ENCODE data around the gene RER1. TPM values are rescaled to one million over a fixed set of nuclear protein-coding genes. Genes with fewer than 3 reads are reported as not detected.
A peak's percentile ranks its signal among the peaks of the same experiment; 100 is the strongest.

RER1 gene
- polyA plus RNA-seq, 3 donors, result 54.8 to 89.2 (median 59.0) TPM

DNA sequence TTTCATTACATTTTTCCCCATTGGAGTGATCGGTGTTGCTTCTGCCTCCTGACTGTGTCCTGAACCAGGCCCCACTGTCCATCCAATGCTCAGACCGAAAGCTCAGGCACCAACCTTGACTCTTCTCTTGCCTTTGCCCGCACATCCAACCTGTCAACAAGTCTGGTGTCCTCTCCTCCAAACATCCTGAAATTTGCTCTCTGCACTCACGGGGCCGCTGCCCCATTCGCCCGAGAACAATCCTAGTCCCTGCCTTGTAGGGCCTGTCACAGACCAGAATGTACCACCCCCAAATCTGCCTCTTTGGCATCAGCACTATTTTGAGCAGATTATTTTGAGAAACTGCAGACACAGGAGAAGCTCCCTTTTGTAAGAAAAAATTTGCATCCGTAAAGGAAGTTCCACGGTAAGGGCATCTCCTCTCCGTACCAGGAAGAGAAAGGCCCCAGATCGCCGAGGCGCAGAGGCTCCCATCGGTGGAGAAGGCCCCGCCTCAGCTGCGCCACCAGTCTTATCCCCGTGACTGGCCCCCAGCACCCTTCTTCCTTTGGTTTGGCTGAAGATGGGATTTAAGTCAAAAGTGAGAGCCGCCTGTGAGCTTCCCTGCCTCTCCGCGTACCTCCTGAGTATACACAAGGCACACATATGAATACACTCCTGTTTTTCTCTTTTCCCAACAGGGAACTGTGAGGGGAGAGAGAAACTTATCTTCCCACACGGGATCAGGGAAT, 7.3 kb upstream of the RER1 start:
- WGBS, 3 donors, result 89 to 94% (median 93%) methylated on average over 20 to 21 of the region's 21 CpGs
- H3K27ac ChIP-seq (ENCODE audit: low read depth, low read length), result no peak overlapping the region

DNA sequence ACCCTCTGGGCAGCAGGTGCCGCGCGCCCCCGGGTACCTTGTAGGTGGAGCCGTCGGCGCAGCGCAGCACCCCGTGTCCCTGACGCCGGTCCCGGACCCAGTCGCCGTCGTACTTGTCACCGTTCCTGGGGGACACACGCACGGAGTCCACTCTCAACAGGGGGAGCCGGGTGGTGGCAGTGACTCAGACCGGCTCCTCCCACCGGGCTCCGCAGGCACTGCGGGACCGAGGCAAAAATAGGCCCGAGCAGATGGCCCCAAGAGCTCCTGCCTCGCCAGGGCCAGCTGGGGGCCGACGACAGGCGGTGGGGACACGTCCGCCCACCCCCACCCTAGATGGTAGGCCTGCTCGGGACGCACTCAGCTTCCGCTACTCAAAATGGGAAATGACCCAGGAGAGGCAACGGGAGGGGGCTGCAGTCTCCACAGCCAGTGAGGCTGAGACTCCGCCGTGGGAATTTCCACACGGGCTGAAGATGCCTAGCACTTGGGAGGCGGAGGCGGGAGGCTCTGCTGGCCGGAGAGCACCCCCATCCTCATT, 6.6 kb upstream of the RER1 start:
- WGBS, 3 donors, result 75 to 89% (median 79%) methylated on average over 40 to 41 of the region's 41 CpGs
- H3K27ac ChIP-seq (ENCODE audit: low read depth, low read length), result no peak overlapping the region

DNA sequence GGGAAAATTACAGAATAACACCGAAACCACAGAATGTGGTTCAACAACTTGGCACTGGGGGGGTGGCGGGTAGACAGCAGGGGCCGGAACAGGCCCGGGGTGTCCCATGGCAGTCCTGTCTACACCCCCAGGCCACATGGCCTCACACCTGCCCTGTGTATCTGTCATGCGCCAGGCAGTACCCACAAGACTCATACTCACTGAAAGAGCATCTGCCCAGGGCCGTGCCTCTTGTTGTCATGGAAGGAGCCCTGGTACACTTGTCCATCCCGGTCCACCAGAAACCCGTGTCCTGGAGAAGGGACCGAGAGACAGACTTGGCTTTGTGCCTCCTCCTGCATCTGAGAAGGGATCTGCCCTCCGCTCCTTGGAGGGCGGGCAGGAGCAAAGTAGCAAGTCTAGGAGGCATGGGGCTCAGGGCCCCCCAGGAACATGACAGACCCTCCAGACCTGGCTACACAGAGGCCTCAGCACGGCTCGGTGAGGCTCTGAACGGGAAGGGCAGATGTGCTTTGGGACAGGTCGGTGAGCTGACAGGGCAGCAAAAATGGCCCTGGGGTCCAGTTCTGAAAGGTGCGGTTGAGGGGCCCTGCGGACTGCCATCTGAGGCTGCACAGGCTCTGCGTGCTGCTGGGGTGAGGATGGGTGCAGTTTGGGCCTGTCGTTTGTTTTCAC, 5.9 kb upstream of the RER1 start:
- H3K27ac ChIP-seq (ENCODE audit: low read depth, low read length), result no peak overlapping the region

DNA sequence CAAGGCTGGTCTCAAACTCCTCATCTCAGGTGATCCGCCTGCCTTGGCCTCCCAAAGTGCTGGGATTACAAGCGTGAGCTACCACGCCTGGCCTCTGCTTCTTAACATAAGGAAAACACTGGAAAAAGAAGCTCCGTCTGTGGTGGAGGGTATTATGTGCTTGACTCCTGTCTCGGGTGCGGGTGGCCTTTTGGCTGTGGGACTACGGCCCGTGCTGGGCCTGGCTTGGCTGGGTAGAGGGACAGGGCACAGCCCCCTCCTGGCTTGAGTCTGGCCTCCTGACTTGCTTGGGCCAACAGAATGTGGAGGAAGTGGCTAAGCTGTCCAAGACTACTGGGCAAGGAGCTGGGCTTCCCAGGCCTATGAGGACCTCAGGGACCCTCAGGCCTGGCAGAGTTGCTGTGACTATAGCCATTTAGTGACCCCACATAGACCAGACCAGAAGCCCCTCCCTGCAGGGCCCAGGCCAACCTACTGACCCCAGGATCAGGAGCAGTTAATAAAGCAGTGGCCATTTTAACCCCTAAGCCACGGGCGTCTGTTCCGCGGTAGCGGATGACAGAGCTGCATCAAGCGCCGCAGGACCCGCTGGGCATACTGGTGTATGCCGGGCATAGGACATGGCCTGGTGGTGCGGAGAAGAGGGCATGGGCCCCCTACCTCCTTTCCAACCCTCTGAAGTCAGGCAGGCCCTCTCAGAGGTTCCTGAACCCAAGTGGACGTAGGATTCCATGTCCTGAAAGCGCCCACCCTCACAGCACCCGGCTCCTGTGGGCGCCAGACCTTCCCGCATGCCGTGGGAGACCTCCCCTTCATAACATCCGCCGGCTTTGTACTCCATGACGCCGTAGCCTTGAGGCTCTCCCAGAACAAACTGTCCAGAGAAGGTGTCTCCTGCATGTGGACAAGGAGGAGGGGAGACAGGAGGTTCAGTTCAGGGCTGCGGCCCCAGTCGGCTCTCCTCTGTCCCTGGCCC, 4.7 kb upstream of the RER1 start:
- 90 to 94% (median 93%) methylated on average over 30 of the region's 30 CpGs for WGBS, 3 donors
- H3K27ac ChIP-seq (ENCODE audit: low read depth, low read length), result no peak overlapping the region

More for the DNA sequence above, 5.9 kb upstream of the RER1 start:
- WGBS, 3 donors, result 90 to 93% (median 90%) methylated on average over 19 of the region's 19 CpGs

DNA sequence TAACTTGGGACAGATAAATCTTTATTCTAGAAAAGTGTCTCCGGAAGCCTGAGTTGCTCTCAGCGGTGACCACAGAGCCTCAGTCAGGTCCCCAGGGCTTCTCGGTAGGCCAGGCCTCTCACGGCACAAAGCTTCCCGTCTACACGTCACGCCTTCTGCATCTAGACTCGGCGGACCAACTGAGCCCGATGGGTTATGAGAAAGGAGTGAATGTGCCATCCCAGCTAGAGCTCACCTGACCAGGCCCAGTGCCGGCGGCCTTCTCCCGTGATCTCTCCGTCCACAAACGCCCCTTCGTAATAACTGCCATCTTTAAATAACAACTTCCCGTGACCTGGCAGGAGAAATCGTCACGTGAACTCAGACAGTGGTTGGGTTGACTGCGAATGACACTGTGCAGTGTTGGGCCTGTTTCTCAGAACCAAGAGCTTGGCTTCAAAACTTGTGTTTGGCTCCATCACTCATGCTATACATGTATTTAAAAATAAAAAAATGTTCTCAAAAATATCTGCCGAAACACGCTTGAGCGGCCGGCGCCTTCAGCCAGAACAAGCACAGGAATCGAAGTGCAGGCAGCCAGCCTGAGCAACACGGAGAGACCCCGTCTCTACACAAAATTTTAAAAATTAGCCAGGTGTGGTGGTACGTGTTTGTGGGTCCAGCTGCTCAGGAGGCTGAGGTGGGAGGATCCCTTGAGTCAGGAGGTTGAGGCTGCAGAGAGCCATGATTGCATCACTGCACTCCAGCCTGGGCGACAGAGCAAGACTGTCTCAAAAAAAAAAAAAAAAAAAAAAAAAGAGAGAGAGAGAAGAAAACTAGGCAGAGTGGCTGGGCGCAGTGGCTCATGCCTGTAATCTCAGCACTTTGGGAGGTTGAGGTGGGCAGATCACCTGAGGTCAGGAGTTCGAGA, 3.4 kb upstream of the RER1 start:
- no peak overlapping the region for H3K27ac ChIP-seq (ENCODE audit: low read depth, low read length)
- WGBS, 3 donors, result 90 to 94% (median 94%) methylated on average over 32 of the region's 32 CpGs

DNA sequence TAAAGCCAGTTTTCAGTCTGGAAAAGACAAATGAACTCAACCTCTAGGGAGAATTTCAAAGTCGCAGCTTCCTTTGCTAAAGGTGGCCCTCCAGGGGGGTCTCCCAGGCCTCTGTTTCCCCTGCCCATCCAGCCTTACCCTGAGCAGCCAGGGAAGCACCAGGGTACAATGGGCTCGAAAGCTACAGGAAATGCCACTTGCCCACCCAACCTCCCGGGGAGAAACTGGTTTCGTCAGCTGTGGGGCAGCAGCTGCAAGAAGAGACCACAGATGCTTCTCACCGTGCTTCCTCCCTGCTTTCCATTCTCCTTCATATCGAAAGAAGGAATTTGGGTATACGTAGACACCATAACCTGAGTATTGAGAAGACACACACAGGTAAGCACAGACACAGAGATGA, 2.0 kb upstream of the RER1 start:
- no peak overlapping the region for H3K27ac ChIP-seq (ENCODE audit: low read depth, low read length)
- 77 to 90% (median 80%) methylated on average over 7 of the region's 7 CpGs for WGBS, 3 donors

DNA sequence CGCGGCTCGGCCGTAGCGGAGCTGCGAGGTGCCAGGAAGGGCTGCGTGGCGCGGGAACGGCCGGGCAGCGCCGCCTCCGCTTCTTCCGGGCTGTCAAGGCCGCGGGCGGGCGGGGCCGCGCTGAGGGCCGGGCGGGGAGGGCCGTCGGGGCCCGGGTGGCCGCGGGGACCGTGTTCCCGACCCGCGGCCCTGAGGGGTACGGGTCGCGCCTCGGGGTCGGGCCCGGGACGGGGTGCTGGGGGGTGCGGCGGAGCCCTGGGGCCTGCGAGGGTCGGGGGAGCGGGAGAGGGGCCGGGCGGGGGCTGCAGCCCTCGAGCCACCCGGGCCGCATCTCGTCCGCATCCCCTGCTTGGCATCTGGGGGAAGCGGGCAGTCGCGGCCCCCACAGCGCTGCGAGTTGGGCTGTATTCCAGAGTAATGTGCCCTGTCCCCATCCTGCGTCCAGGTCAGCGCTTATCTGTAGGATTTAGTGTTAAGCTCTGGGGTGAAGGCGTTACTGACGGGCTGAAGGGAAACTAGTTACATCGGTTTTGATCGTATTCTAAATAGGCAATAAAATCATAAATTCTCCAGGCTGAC, 379 bp downstream of the RER1 start:
- 0 to 2% (median 1%) methylated on average over 19 to 62 of the region's 62 CpGs for WGBS, 3 donors
- peak overlapping the region; percentile 51 for H3K27ac ChIP-seq (ENCODE audit: low read depth, low read length)

DNA sequence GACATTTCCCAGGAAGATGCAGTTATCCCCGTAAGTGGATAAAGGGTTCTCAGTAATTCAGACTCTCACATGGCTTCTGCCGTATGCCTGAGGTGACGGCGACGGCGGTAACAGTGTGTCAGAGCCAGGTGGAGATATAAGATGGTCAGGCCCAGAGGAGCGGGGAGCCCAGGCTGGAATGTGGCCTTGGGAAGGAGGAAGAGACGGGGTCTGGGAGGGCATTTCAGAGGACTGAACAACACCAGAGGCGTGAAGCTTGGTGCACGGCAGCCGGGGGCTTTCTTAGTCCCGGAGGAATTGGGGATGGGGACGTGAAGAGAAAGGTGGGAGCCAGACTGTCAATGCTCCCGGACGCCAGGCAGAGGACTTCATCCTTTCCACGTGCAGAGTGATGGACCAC, 1.0 kb downstream of the RER1 start:
- H3K27ac ChIP-seq (ENCODE audit: low read depth, low read length), result no peak overlapping the region
- 31 to 61% (median 46%) methylated on average over 16 of the region's 16 CpGs for WGBS, 3 donors

DNA sequence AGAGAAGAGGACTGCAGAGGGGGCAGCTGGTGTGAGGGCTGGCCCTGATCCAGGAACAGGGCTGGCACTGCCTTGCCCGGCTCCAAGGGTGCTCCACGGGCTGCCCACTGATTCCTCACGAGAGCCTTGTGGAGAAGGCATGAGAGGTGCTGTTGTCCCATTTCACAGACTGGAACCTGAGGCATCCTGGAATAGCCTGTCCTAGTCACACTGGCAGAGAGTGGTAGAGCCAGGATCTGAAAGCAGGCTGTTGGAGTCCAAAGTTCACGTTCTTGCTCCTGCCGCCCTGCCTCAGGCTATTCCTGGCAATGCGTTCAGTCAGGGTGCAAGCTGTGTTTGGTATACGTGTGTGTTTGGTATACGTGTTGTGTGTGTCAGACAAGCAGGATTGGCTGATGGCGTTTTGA, 1.8 kb downstream of the RER1 start:
- 21 to 83% (median 81%) methylated on average over 9 of the region's 9 CpGs for WGBS, 3 donors
- no peak overlapping the region for H3K27ac ChIP-seq (ENCODE audit: low read depth, low read length)

DNA sequence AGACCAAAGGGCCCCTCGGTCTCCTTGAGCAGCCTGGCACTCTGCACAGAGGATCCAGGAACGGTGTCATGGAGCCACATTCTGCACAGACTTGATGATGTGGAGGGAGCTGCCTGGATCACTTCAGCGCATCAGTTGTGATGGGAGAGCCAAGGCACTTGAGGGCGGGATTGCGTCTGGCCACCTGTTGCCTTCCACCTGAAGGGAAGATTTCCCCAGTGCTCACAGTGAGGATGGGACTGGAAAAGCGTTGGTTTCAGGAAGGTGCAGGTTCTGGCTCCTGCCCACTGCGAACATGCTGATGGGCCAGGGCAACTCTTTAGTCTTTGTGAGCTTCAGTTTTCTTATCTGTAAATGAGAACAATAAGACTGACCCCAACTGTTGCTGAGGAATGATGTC, 2.6 kb downstream of the RER1 start:
- no peak overlapping the region for H3K27ac ChIP-seq (ENCODE audit: low read depth, low read length)
- 89 to 92% (median 91%) methylated on average over 7 of the region's 7 CpGs for WGBS, 3 donors

DNA sequence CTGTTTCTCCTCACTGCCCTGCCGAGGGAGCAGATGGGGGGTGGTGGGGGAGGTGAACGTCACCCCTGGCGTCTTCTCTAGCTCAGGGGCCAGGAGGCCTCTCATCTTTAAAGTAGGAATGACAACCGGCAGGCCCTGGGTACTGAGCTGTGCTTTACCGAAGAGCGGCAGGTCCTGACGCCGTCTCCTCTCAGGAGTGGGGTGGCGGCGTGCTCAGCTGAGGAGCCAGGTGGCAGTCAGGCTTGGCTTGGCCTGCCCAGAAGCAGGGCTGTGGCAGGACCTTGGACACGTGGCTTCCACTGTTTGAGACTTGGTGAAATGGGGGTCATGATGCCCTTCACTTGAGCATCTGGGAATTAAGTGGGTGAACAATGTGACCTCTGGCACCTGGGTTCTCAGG, 3.1 kb downstream of the RER1 start:
- 74 to 83% (median 76%) methylated on average over 11 of the region's 11 CpGs for WGBS, 3 donors
- H3K27ac ChIP-seq (ENCODE audit: low read depth, low read length), result no peak overlapping the region

DNA sequence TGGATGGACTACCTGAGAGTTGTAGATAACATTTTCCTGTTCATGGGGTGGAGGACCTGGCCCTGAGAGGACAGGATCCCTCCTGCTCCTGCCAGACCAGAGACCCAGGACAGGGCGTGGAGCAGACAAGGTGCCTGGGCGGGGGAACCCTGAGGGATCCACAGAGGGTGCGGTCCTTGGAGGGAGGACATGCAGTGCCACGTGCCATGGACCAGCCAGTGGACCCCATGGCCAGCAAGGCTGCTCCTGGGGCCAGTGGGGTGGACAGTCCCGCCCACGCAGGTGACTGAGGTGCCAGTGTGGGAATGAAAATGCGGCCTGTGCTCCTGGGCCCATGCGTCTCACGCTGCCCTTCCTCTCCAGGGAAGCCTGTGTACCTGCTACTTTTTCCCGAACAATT, 3.6 kb downstream of the RER1 start:
- H3K27ac ChIP-seq (ENCODE audit: low read depth, low read length), result no peak overlapping the region
- 86 to 95% (median 88%) methylated on average over 10 of the region's 10 CpGs for WGBS, 3 donors

DNA sequence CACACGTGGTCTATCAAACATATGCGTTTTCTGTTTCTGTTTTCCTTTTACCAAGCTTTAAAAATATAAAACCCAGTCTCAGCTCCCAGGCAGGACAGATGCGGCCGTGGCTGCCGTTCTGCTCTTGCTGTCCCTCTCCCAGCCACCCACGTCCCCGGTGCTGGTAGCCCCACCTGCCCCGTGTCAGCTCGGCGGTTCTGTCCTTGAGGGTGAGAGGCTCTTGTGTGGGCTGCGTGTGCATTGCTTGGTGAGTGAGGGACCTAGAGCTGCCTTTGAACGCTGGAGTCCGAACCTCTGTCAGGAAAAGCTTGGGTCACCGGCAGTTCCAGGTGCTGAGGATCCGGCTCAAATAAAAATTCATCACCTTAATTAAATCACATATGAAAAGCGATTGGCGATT, 4.4 kb downstream of the RER1 start:
- H3K27ac ChIP-seq (ENCODE audit: low read depth, low read length), result no peak overlapping the region
- WGBS, 3 donors, result 80 to 93% (median 82%) methylated on average over 17 of the region's 17 CpGs

DNA sequence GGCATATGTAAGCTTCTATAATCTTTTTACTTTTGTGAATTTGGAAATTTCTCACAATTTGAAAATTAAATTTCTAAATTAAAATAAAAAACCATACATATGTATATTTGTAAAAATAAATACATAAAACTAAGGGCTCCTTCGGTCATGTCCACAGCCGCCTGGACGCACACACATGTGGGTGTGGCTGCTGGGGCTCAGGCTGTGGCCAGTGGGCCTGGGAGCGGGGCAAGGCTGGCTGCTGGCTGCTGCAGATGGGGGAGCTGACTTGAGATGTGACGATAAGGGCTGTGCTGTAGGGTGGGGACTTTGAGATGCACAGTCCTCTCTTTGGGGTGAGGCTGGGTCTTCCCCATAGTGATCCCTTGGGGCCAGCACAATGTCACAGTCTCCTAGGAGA, 4.8 kb downstream of the RER1 start:
- no peak overlapping the region for H3K27ac ChIP-seq (ENCODE audit: low read depth, low read length)
- 88 to 92% (median 92%) methylated on average over 5 of the region's 5 CpGs for WGBS, 3 donors

DNA sequence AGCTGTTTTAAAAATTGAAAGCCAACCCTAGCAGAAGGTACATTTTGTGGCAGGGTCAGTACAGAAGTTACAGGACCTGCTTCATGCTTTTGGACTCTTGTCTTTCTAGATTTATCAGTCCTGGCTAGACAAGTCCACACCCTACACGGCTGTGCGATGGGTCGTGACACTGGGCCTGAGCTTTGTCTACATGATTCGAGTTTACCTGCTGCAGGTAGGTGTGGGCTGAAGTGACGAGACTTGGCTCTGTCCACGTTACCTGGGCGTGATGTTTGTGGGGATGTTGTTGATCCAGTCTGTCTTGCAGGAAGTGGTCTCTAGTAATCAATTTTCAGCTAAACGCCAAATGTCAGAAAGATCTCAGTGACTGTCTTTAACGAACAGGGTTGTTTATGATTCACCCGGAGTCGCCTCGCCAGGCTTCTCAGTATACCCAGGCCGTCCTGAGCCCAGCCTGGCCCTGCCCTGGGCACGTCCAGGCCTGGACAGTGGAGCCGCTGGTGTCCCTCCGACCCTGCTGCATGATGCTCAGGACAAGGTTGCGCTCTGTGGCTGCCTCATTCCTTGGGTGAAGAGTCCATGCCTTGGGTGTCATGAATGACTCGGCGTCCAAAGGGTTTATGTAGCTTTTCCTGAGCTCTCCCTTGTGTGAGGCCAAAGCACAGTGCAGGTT, 5.5 kb downstream of the RER1 start:
- H3K27ac ChIP-seq (ENCODE audit: low read depth, low read length), result no peak overlapping the region
- WGBS, 3 donors, result 88 to 94% (median 89%) methylated on average over 19 of the region's 19 CpGs

DNA sequence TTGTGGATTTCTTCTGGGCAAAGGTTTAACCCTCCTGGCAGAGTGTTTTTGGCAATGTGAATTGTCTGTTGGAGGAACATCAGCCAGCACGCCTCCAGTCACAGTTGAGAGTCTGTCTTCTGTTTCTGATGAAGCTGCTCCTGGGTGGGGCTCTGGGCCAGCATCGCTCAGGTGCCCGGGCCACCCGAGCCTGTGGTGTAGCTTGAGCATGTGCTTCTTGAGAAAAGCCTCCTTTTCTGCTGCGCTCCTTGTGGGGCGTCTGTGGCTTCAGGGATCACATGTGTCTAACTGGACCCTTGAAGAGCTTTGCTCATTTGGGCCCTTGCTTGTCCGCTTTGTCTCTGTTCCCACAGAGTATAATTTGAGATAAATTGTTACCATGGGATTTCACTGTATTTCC, 7.2 kb downstream of the RER1 start:
- 79 to 92% (median 82%) methylated on average over 7 of the region's 7 CpGs for WGBS, 3 donors
- H3K27ac ChIP-seq (ENCODE audit: low read depth, low read length), result no peak overlapping the region

Data from adipose tissue (tissue), 3 donors.